K562 (cell line): Measurements from ENCODE around the gene ALDH9A1. TPM values are rescaled to one million over a fixed set of nuclear protein-coding genes. Genes with fewer than 3 reads are reported as not detected.

ENCODE experiments used
- ETS2 ChIP-seq: IDR thresholded peaks from 2 replicates; pipeline ENCODE4 v1.6.1; 2016; ENCODE audit warnings: borderline replicate concordance, missing genetic modification characterization, mild to moderate bottlenecking, moderate library complexity, missing compliant biosample characterization; ENCODE audit not compliant: poor library complexity, severe bottlenecking
- ETV1 ChIP-seq: fragments of 450-650 bp; conservative IDR thresholded peaks from 2 replicates; pipeline ENCODE4 v1.6.1; 2016; ENCODE audit warnings: missing genetic modification characterization, control low read depth, low read depth, missing compliant biosample characterization
- HMG20A ChIP-seq: fragments of 450-650 bp; formaldehyde crosslinking; conservative IDR thresholded peaks from 2 replicates; pipeline ENCODE4 v1.4.0; 2020; ENCODE audit warnings: mild to moderate bottlenecking, mixed read lengths
- MGA ChIP-seq: fragments of 450-650 bp; IDR thresholded peaks from 2 replicates; pipeline ENCODE4 v1.6.1; 2016; ENCODE audit warnings: mild to moderate bottlenecking, moderate library complexity
- MYC ChIP-seq, 2 experiments: fragments of 250-450 bp in 1 of 2; sonication (Bioruptor Pico) in 1 of 2; IDR thresholded peaks; 2 replicates each; pipeline versions ENCODE4 v1.5.1 to v1.6.1; 2012 to 2021; ENCODE audit warnings: low read depth in 2 of 2, borderline replicate concordance in 1 of 2, improper control_type of control experiment in 1 of 2, low read length in 1 of 2, mild to moderate bottlenecking in 1 of 2, moderate library complexity in 1 of 2
- PTRF ChIP-seq: fragments of 450-650 bp; IDR thresholded peaks from 2 replicates; pipeline ENCODE4 v1.6.1; 2016; ENCODE audit warnings: mild to moderate bottlenecking, missing genetic modification characterization, missing compliant biosample characterization
- RBM14 ChIP-seq: fragments of 200-400 bp; formaldehyde crosslinking; IDR thresholded peaks from 2 replicates; pipeline ENCODE4 v1.6.1; 2018; ENCODE audit warnings: low read depth, mild to moderate bottlenecking, low read length, moderate library complexity, borderline replicate concordance; ENCODE audit not compliant: insufficient read depth
- TCFL5 ChIP-seq: fragments of 250-450 bp; sonication (Bioruptor Pico); conservative IDR thresholded peaks from 2 replicates; pipeline ENCODE4 v1.6.1; 2021; ENCODE audit warnings: mild to moderate bottlenecking, moderate library complexity, matching md5 sums
- ZNF212 ChIP-seq: fragments of 450-650 bp; formaldehyde crosslinking; IDR thresholded peaks from 2 replicates; pipeline ENCODE4 v1.4.0; 2020; ENCODE audit warnings: mild to moderate bottlenecking
- polyA plus RNA-seq, 8 experiments: library from polyadenylated mRNA; depleted of rRNA in 4 of 8; stranded (reverse) in 5 of 8; unstranded in 3 of 8; fragments of >200 nt; fragmentation: Nextera tagmentation in 2 of 8; fragmentation: Illumina TruSeq in 1 of 8; extraction: Ambion mirVana in 2 of 8; extraction: Trizol in 1 of 8; gene quantifications; 2 replicates each; pipeline versions ENCODE4 v1.2.1 to v1.2.3, GENCODE V29; 2011 to 2014; ENCODE audit warnings: inconsistent platforms in 1 of 8, missing spikeins in 1 of 8
- total RNA-seq, 7 experiments: library from RNA; depleted of rRNA in 6 of 7; stranded (reverse); fragments of >200 nt in 6 of 7; fragmentation: Illumina TruSeq in 2 of 7; extraction: Trizol in 2 of 7; gene quantifications; 2 replicates each; pipeline versions ENCODE4 v1.2.1 to v1.2.3, GENCODE V29; 2011 to 2021; ENCODE audit warnings: low replicate concordance in 1 of 7

ALDH9A1 gene
- total and polyA plus RNA-seq, 9 of the 15 experiments (the other 6 are each of a cell fraction or from before 2014, with no cell fraction given), result 26.5 to 54.3 (median 39.2) TPM

GRCh38 chr1:165631342-165632151, 66.8 kb downstream of the ALDH9A1 start (continued):
- TF ChIP-seq TCFL5 (CRISPR knock-in tag), result no peak
- 0 out of 2 replicates have a peak, but pooled peaks have one; percentile 6 for TF ChIP-seq ETV1 (tag)
- no peak for TF ChIP-seq ZNF212
- TF ChIP-seq HMG20A (CRISPR knock-in tag), result no peak
- TF ChIP-seq MYC (IDR thresholded peaks at IDR 0.05; ENCODE audit: low read depth, low read length), result 0 out of 2 replicates have a peak, but pooled peaks have one; percentile 23
- TF ChIP-seq MYC (CRISPR knock-in tag; IDR thresholded peaks at IDR 0.05; ENCODE audit: borderline replicate concordance, low read depth), result no peak
- TF ChIP-seq MGA, result no peak
- TF ChIP-seq RBM14, result no peak
- no peak for TF ChIP-seq ETS2 (tag)
- TF ChIP-seq PTRF (tag), result no peak
